ENCODE data around the gene PTK7.
A peak's percentile ranks its signal among the peaks of the same experiment; 100 is the strongest.

PTK7 gene

GRCh38 chr6:43105538-43106222 is 29.6 kb downstream of the PTK7 start:
- Histone ChIP-seq H3K79me2 (ENCODE audit: control insufficient read depth, insufficient read depth, low read length, poor library complexity) (peaks cover 19% of the 10 kb centered on the region), H3K14ac (ENCODE audit: low read length) (no peak overlapping the region), H3K18ac (ENCODE audit: low read length) (peak overlapping the region; percentile 84), H3K9me3 (ENCODE audit: insufficient read depth, low read depth, low read length) (no peaks in the 10 kb centered on the region), H3K4ac (ENCODE audit: low read depth, low read length) (peak overlapping the region; percentile 19), H3K79me1 (ENCODE audit: low read length) (no peaks in the 10 kb centered on the region), H3K27ac (ENCODE audit: low read depth, low read length) (no peak overlapping the region), H3K27me3 (ENCODE audit: insufficient read depth, low read length) (no peaks in the 10 kb centered on the region), H3K4me3 (ENCODE audit: low read depth, low read length) (no peak overlapping the region), H2AK5ac (ENCODE audit: low read length) (no peak overlapping the region), H3K4me2 (ENCODE audit: low read length) (no peak overlapping the region), H2BK12ac (ENCODE audit: low read length) (no peak overlapping the region), H3K9ac (ENCODE audit: low read length) (no peak overlapping the region), H4K12ac (ENCODE audit: low read depth, low read length) (no peak overlapping the region), H3K23ac (ENCODE audit: low read length) (no peak overlapping the region), H4K91ac (ENCODE audit: low read depth, low read length) (no peak overlapping the region), H3K36me3 (ENCODE audit: control insufficient read depth in 1 of 2, insufficient read depth in 2 of 2, low read length in 2 of 2) (peaks cover 7 to 14% of the 10 kb centered on the region in 2 experiments), H4K8ac (ENCODE audit: low read depth, low read length) (no peak overlapping the region), H3K4me1 (ENCODE audit: control insufficient read depth in 1 of 2, insufficient read depth in 2 of 2, low read length in 2 of 2) (peaks cover 15 to 17% of the 10 kb centered on the region in 2 experiments), H2AFZ (ENCODE audit: insufficient read depth, low read length, poor library complexity) (no peak overlapping the region), H2BK5ac (ENCODE audit: low read depth, low read length, poor library complexity) (no peak overlapping the region), H2BK120ac (ENCODE audit: insufficient read depth, low read length, poor library complexity) (no peak overlapping the region)
- no CpG with 5 or more reads among the region's 9 CpGs for WGBS (ENCODE audit: extremely low coverage, insufficient coverage, insufficient read length)
- DNase-seq, result no peak

GRCh38 chr6:43107344-43108062 is 31.4 kb downstream of the PTK7 start:
- H2AK5ac ChIP-seq (ENCODE audit: low read length), result no peak overlapping the region
- no peak overlapping the region for H4K91ac ChIP-seq (ENCODE audit: low read depth, low read length)
- no peak for DNase-seq
- H2BK5ac ChIP-seq (ENCODE audit: low read depth, low read length, poor library complexity), result no peak overlapping the region
- no peak overlapping the region for H4K12ac ChIP-seq (ENCODE audit: low read depth, low read length)
- no peak overlapping the region for H3K9ac ChIP-seq (ENCODE audit: low read length)
- no peak overlapping the region for H2AFZ ChIP-seq (ENCODE audit: insufficient read depth, low read length, poor library complexity)
- peak overlapping the region; percentile 46 for H3K27ac ChIP-seq (ENCODE audit: low read depth, low read length)
- peak overlapping the region; percentile 53 for H2BK12ac ChIP-seq (ENCODE audit: low read length)
- no peaks in the 10 kb centered on the region for H3K27me3 ChIP-seq (ENCODE audit: insufficient read depth, low read length)
- peaks cover 23% of the 10 kb centered on the region in 2 experiments for H3K4me1 ChIP-seq (ENCODE audit: control insufficient read depth in 1 of 2, insufficient read depth in 2 of 2, low read length in 2 of 2)
- H4K8ac ChIP-seq (ENCODE audit: low read depth, low read length), result peak overlapping the region; percentile 62
- H3K4me3 ChIP-seq (ENCODE audit: low read depth, low read length), result no peak overlapping the region
- H3K4me2 ChIP-seq (ENCODE audit: low read length), result no peak overlapping the region
- H3K18ac ChIP-seq (ENCODE audit: low read length), result peak overlapping the region; percentile 40
- H3K79me2 ChIP-seq (ENCODE audit: control insufficient read depth, insufficient read depth, low read length, poor library complexity), result peaks cover 20% of the 10 kb centered on the region
- H3K36me3 ChIP-seq (ENCODE audit: control insufficient read depth in 1 of 2, insufficient read depth in 2 of 2, low read length in 2 of 2), result peaks cover 7 to 14% of the 10 kb centered on the region in 2 experiments
- no peak overlapping the region for H3K23ac ChIP-seq (ENCODE audit: low read length)
- WGBS (ENCODE audit: extremely low coverage, insufficient coverage, insufficient read length), result 100% methylated on average over 2 of the region's 12 CpGs
- H3K9me3 ChIP-seq (ENCODE audit: insufficient read depth, low read depth, low read length), result no peaks in the 10 kb centered on the region
- H3K14ac ChIP-seq (ENCODE audit: low read length), result no peak overlapping the region
- peak overlapping the region; percentile 93 for H3K4ac ChIP-seq (ENCODE audit: low read depth, low read length)
- H2BK120ac ChIP-seq (ENCODE audit: insufficient read depth, low read length, poor library complexity), result no peak overlapping the region
- H3K79me1 ChIP-seq (ENCODE audit: low read length), result no peaks in the 10 kb centered on the region

GRCh38 chr6:43113431-43114260 is 37.5 kb downstream of the PTK7 start:
- Histone ChIP-seq H2AFZ (ENCODE audit: insufficient read depth, low read length, poor library complexity) (peak overlapping the region; percentile 26), H3K4me1 (ENCODE audit: control insufficient read depth in 1 of 2, insufficient read depth in 2 of 2, low read length in 2 of 2) (peaks cover 28 to 37% of the 10 kb centered on the region in 2 experiments), H2BK120ac (ENCODE audit: insufficient read depth, low read length, poor library complexity) (peak overlapping the region; percentile 96), H3K79me1 (ENCODE audit: low read length) (peaks cover 32% of the 10 kb centered on the region), H3K14ac (ENCODE audit: low read length) (peak overlapping the region; percentile 73), H3K27me3 (ENCODE audit: insufficient read depth, low read length) (no peaks in the 10 kb centered on the region), H3K9me3 (ENCODE audit: insufficient read depth, low read depth, low read length) (no peaks in the 10 kb centered on the region), H3K36me3 (ENCODE audit: control insufficient read depth in 1 of 2, insufficient read depth in 2 of 2, low read length in 2 of 2) (peaks cover 0 to 3% of the 10 kb centered on the region in 2 experiments), H2AK5ac (ENCODE audit: low read length) (no peak overlapping the region), H3K4ac (ENCODE audit: low read depth, low read length) (peak overlapping the region; percentile 94), H2BK12ac (ENCODE audit: low read length) (peak overlapping the region; percentile 23), H3K27ac (ENCODE audit: low read depth, low read length) (peak overlapping the region; percentile 100), H3K18ac (ENCODE audit: low read length) (peak overlapping the region; percentile 89), H3K9ac (ENCODE audit: low read length) (no peak overlapping the region), H3K79me2 (ENCODE audit: control insufficient read depth, insufficient read depth, low read length, poor library complexity) (peaks cover 22% of the 10 kb centered on the region), H4K91ac (ENCODE audit: low read depth, low read length) (peak overlapping the region; percentile 87), H2BK5ac (ENCODE audit: low read depth, low read length, poor library complexity) (peak overlapping the region; percentile 97), H3K4me2 (ENCODE audit: low read length) (peak overlapping the region; percentile 8), H4K12ac (ENCODE audit: low read depth, low read length) (no peak overlapping the region), H3K4me3 (ENCODE audit: low read depth, low read length) (no peak overlapping the region), H3K23ac (ENCODE audit: low read length) (no peak overlapping the region), H4K8ac (ENCODE audit: low read depth, low read length) (peak overlapping the region; percentile 86)
- no peak for DNase-seq
- WGBS (ENCODE audit: extremely low coverage, insufficient coverage, insufficient read length), result no CpG with 5 or more reads among the region's 12 CpGs

GRCh38 chr6:43115365-43115764 is 39.3 kb downstream of the PTK7 start:
- no peak overlapping the region for H3K9ac ChIP-seq (ENCODE audit: low read length)
- H2AFZ ChIP-seq (ENCODE audit: insufficient read depth, low read length, poor library complexity), result no peak overlapping the region
- no peak overlapping the region for H3K4me2 ChIP-seq (ENCODE audit: low read length)
- no peak overlapping the region for H4K12ac ChIP-seq (ENCODE audit: low read depth, low read length)
- no peak overlapping the region for H3K23ac ChIP-seq (ENCODE audit: low read length)
- no peaks in the 10 kb centered on the region for H3K9me3 ChIP-seq (ENCODE audit: insufficient read depth, low read depth, low read length)
- peak overlapping the region; percentile 58 for H3K18ac ChIP-seq (ENCODE audit: low read length)
- H3K27me3 ChIP-seq (ENCODE audit: insufficient read depth, low read length), result no peaks in the 10 kb centered on the region
- peak overlapping the region; percentile 98 for H4K91ac ChIP-seq (ENCODE audit: low read depth, low read length)
- H3K14ac ChIP-seq (ENCODE audit: low read length), result no peak overlapping the region
- H2BK12ac ChIP-seq (ENCODE audit: low read length), result peak overlapping the region; percentile 78
- peaks cover 37 to 48% of the 10 kb centered on the region in 2 experiments for H3K4me1 ChIP-seq (ENCODE audit: control insufficient read depth in 1 of 2, insufficient read depth in 2 of 2, low read length in 2 of 2)
- DNase-seq, result peak; percentile 35 to 54
- WGBS (ENCODE audit: extremely low coverage, insufficient coverage, insufficient read length), result no CpG with 5 or more reads among the region's 6 CpGs
- H3K79me2 ChIP-seq (ENCODE audit: control insufficient read depth, insufficient read depth, low read length, poor library complexity), result peaks cover 26% of the 10 kb centered on the region
- H2BK120ac ChIP-seq (ENCODE audit: insufficient read depth, low read length, poor library complexity), result peak overlapping the region; percentile 96
- peak overlapping the region; percentile 95 for H2BK5ac ChIP-seq (ENCODE audit: low read depth, low read length, poor library complexity)
- no peak overlapping the region for H2AK5ac ChIP-seq (ENCODE audit: low read length)
- H3K36me3 ChIP-seq (ENCODE audit: control insufficient read depth in 1 of 2, insufficient read depth in 2 of 2, low read length in 2 of 2), result peaks cover 0 to 3% of the 10 kb centered on the region in 2 experiments
- H3K27ac ChIP-seq (ENCODE audit: low read depth, low read length), result peak overlapping the region; percentile 84
- H4K8ac ChIP-seq (ENCODE audit: low read depth, low read length), result peak overlapping the region; percentile 63
- no peak overlapping the region for H3K4me3 ChIP-seq (ENCODE audit: low read depth, low read length)
- peak overlapping the region; percentile 96 for H3K4ac ChIP-seq (ENCODE audit: low read depth, low read length)
- H3K79me1 ChIP-seq (ENCODE audit: low read length), result peaks cover 42% of the 10 kb centered on the region

All from trophoblast cell (in vitro differentiated cells and primary cell).